Neural crest cell (in vitro differentiated cells): Measurements from ENCODE around the gene POMP. TPM values are rescaled to one million over a fixed set of nuclear protein-coding genes. Genes with fewer than 3 reads are reported as not detected.

Experiments used
- DNase-seq: peaks from one replicate; pipeline ENCODE4 v3.0.0; 2021; ENCODE audit warnings: low read depth, mixed read lengths, low spot score
- H3K27ac Mint-ChIP-seq: one replicate; pipeline ENCODE4 v1.8.0; 2021; ENCODE audit warnings: mild to moderate bottlenecking, mixed read lengths; ENCODE audit not compliant: unreplicated experiment
- H3K27me3 Mint-ChIP-seq: 2 replicates; pipeline ENCODE4 v1.8.0; 2021; ENCODE audit warnings: low read depth, mild to moderate bottlenecking, mixed read lengths
- H3K36me3 Mint-ChIP-seq: 2 replicates; pipeline ENCODE4 v1.8.0; 2021; ENCODE audit warnings: low read depth, mild to moderate bottlenecking, mixed read lengths
- H3K4me1 Mint-ChIP-seq: 2 replicates; pipeline ENCODE4 v1.8.0; 2021; ENCODE audit warnings: mixed read lengths
- H3K4me3 Mint-ChIP-seq: one replicate; pipeline ENCODE4 v1.8.0; 2021; ENCODE audit warnings: mild to moderate bottlenecking, mixed read lengths
- H3K9me3 Mint-ChIP-seq: 2 replicates; pipeline ENCODE4 v1.8.0; 2021; ENCODE audit warnings: mixed read lengths
- total RNA-seq: library from RNA; stranded (reverse); gene quantifications from 2 replicates; pipeline ENCODE4 v1.2.1, GENCODE V29; 2021
- TF ChIP-seq, protein P1 (sequence below): fragments of 200-600 bp; sonication (generic); conservative IDR thresholded peaks from 2 replicates; pipeline ENCODE4 v1.5.0; 2021; ENCODE audit warnings: antibody characterized with exemption, mild to moderate bottlenecking

Gene POMP
- total RNA-seq, 1 donor from 2014 or later: 75.2 TPM

DNA sequence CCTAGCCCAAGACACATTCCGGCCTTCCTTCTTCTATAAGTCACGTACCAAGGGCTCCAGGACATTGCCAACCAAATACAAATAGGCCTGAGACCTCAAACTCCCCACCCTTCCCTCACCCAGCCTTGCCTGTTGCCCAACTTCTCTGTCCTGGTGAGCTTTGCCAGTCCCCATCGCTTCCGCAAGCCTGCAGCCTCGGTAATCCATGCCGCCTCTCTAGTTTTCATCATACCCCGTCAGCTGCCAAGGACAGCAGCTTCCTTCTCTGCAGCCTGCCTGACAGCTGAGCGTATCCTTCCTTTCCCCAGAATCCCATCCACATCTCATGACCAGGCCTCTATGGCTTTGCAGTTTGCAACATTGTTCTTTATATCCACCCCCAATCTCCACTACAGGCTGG lies 36.6 kb upstream of the POMP start:
- Mint-ChIP-seq H3K4me3 (no peak overlapping the region), H3K4me1 (no peaks in the 10 kb centered on the region), H3K27ac (no peak overlapping the region), H3K9me3 (no peaks in the 10 kb centered on the region), H3K36me3 (no peaks in the 10 kb centered on the region), H3K27me3 (no peaks in the 10 kb centered on the region)
- TF ChIP-seq, protein P1, sequence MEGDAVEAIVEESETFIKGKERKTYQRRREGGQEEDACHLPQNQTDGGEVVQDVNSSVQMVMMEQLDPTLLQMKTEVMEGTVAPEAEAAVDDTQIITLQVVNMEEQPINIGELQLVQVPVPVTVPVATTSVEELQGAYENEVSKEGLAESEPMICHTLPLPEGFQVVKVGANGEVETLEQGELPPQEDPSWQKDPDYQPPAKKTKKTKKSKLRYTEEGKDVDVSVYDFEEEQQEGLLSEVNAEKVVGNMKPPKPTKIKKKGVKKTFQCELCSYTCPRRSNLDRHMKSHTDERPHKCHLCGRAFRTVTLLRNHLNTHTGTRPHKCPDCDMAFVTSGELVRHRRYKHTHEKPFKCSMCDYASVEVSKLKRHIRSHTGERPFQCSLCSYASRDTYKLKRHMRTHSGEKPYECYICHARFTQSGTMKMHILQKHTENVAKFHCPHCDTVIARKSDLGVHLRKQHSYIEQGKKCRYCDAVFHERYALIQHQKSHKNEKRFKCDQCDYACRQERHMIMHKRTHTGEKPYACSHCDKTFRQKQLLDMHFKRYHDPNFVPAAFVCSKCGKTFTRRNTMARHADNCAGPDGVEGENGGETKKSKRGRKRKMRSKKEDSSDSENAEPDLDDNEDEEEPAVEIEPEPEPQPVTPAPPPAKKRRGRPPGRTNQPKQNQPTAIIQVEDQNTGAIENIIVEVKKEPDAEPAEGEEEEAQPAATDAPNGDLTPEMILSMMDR: no peak
- DNase-seq: no peak

DNA sequence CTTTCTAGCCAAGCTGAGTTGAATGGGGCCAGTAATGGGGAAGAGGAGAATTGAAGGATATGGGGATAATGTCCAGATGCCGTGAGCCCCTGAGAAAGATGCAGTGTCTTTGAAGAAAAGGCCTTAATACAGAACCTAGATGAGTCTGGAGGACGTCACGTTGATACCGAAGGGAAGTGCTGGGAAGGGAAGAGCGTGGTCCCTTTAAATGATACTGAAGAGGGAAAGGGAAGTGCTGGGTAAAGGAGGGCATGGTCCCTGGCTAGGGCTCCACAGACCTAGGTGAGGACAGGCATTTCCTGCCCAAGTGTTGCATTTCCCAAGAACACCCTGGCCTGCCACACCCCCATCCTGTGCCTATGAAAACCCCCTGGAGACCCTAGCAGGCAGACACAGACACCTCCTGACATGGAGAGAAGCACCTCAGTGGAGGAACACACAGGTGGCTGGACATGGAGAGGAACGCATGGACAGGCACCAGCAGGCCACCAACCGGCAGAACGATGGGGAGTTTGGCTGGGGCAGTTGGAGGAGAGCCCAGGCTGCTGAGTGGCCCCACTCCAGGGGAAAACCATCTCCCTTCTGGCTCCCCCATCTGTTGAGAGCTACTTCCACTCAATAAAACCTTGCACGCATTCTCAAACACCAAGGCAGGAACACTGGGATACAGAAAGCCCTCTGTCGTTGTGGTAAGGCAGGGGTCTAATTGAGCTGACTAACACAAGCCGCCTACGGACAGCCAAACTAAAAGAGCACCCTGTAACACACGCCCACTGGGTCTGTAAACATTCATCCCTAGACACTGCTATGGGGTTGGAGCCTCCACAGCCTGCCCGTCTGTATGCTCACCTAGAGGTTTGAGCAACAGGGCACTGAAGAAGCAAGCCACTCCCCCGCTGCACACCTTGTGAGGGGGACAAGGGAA lies 34.9 kb upstream of the POMP start:
- Mint-ChIP-seq H3K9me3 (no peaks in the 10 kb centered on the region), H3K27ac (no peak overlapping the region), H3K4me3 (no peak overlapping the region), H3K27me3 (no peaks in the 10 kb centered on the region), H3K4me1 (no peaks in the 10 kb centered on the region), H3K36me3 (no peaks in the 10 kb centered on the region)
- no peak for DNase-seq
- TF ChIP-seq, protein P1: no peak

DNA sequence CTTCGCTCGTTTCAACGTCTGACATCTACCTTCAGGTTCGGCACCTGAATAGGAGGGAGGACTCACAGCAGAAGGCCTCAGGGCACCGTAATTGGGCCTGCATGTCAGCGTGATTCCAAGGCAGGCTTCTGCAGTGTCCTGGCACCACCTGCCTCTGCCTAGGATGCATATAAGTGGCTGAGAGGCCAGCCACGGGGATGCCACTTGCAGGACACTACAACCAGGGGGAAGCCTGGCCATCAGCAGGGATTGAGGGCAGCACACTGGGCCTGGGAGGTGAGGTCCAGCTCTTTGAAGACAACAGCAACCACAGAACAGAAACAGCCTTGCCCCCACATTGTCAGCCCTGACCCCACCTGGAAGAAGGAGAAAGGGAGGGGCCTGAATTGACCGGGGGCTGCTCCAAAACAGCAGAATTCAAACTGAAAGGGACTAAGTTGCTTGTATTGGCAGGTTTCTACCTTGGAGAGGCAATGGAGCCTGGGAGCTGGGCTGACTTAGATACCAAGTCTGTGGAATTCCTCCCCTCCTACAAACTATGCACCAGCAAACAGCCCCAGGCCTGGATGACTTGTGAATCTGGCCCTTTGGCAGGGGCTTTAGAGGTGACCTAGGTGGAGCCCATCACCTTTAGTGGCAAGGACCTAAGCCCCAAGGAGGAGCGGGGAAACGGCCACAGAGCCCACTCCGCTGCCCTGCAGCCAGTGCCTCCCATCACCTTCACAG lies 34.1 kb upstream of the POMP start:
- Mint-ChIP-seq H3K9me3 (no peaks in the 10 kb centered on the region), H3K4me3 (no peak overlapping the region), H3K36me3 (no peaks in the 10 kb centered on the region), H3K27ac (no peak overlapping the region), H3K27me3 (peaks cover 6% of the 10 kb centered on the region), H3K4me1 (no peaks in the 10 kb centered on the region)
- no peak for DNase-seq
- TF ChIP-seq, protein P1: no peak

DNA sequence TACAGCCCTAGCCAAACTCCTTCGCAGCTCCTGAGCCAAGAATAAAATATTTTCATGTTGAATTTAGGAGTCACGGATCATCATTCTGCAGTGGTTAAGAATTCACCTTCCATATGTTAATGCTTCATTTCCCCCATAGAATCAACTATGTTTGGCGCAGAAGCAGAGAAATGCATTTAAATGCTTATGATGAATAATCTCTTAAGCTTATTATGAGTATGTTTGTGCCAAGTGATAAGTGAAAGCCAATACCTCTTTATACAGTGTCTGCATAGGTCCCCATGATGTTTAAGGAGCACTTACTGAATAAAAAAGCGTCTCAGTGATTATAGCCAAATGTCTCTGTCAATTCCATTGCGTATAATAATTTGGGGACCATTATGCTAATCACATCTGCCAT lies 32.7 kb upstream of the POMP start:
- Mint-ChIP-seq H3K4me3 (no peak overlapping the region), H3K27me3 (peaks cover 6% of the 10 kb centered on the region), H3K4me1 (no peaks in the 10 kb centered on the region), H3K27ac (no peak overlapping the region), H3K36me3 (no peaks in the 10 kb centered on the region), H3K9me3 (no peaks in the 10 kb centered on the region)
- DNase-seq: no peak
- TF ChIP-seq, protein P1: no peak

DNA sequence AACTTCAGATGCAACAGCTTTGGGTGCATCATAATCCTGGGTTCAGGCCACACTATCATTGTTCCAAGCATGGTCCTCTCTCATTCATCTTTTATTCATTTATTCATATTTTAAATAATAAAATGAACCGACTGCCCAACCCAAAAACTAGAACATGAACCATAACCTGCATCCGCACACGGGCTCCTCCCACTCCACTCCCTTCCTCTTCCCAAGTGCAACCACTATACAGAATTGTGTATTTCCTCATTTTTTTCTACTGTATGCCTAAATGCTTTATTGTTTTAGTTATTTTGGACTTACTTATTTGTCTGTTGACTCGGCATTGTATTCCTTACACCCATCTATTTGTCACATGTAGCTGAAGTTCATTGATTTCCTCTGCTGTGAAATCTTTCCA lies 30.7 kb upstream of the POMP start:
- DNase-seq: no peak
- no peaks in the 10 kb centered on the region for H3K4me1 Mint-ChIP-seq
- H3K27ac Mint-ChIP-seq: no peak overlapping the region
- no peaks in the 10 kb centered on the region for H3K9me3 Mint-ChIP-seq
- TF ChIP-seq, protein P1: no peak
- no peaks in the 10 kb centered on the region for H3K36me3 Mint-ChIP-seq
- H3K4me3 Mint-ChIP-seq: no peak overlapping the region
- peaks cover 6% of the 10 kb centered on the region for H3K27me3 Mint-ChIP-seq
